ENCODE measurements around the gene MS4A4E. TPM values are rescaled to one million over a fixed set of nuclear protein-coding genes. Genes with fewer than 3 reads are reported as not detected.

MS4A4E gene
- total RNA-seq, 1 donor from 2014 or later = 0.79 TPM

Small RNAs within 50 kb of the gene (microRNA-seq; reads per million reads assigned to microRNA genes)
- gene MIR6503 (ENCODE audit: borderline number of aligned reads) = not detected

Other genes with a start within 250 kb of the MS4A4E start
- gene OOSP4B, start 226.0 kb downstream of the MS4A4E start, total RNA-seq = not detected
- not detected for gene OOSP2, start 202.7 kb downstream of the MS4A4E start, total RNA-seq
- gene MS4A3, start 186.5 kb downstream of the MS4A4E start, total RNA-seq = not detected
- 0.42 TPM for gene MS4A2, start 154.5 kb downstream of the MS4A4E start, total RNA-seq
- 49.3 TPM for gene MS4A6A, start 60.1 kb downstream of the MS4A4E start, total RNA-seq
- 13.4 TPM for gene MS4A4A, start 37.5 kb upstream of the MS4A4E start, total RNA-seq
- gene MS4A6E, start 84.1 kb upstream of the MS4A4E start, total RNA-seq = not detected
- gene MS4A7, start 135.4 kb upstream of the MS4A4E start, total RNA-seq = 13.0 TPM
- 0.52 TPM for gene MS4A14, start 153.3 kb upstream of the MS4A4E start, total RNA-seq
- not detected for gene MS4A5, start 186.4 kb upstream of the MS4A4E start, total RNA-seq
- not detected for gene MS4A1, start 212.7 kb upstream of the MS4A4E start, total RNA-seq
- not detected for gene MS4A12, start 249.6 kb upstream of the MS4A4E start, total RNA-seq

All from left ventricle myocardium superior (tissue), 1 donor.